Mammary epithelial cell (primary cell): ENCODE data around the gene PREX1.

Source experiments
- EZH2 ChIP-seq: IDR thresholded peaks from 2 replicates; pipeline ENCODE4 v1.6.1; 2012; ENCODE audit warnings: low read length, inconsistent platforms, borderline replicate concordance
- TF ChIP-seq, protein P1 (sequence below), 2 donors: IDR thresholded peaks in 1 of 2; conservative IDR thresholded peaks in 1 of 2; 2 replicates each; pipeline ENCODE4 v1.5.1; 2011 to 2012; ENCODE audit warnings: inconsistent platforms in 2 of 2, low read length in 2 of 2, mild to moderate bottlenecking in 2 of 2, control low read depth in 1 of 2, low read depth in 1 of 2; ENCODE audit not compliant: insufficient read depth in 1 of 2; ENCODE audit errors: extremely low read depth in 1 of 2

- TF ChIP-seq, protein P1, sequence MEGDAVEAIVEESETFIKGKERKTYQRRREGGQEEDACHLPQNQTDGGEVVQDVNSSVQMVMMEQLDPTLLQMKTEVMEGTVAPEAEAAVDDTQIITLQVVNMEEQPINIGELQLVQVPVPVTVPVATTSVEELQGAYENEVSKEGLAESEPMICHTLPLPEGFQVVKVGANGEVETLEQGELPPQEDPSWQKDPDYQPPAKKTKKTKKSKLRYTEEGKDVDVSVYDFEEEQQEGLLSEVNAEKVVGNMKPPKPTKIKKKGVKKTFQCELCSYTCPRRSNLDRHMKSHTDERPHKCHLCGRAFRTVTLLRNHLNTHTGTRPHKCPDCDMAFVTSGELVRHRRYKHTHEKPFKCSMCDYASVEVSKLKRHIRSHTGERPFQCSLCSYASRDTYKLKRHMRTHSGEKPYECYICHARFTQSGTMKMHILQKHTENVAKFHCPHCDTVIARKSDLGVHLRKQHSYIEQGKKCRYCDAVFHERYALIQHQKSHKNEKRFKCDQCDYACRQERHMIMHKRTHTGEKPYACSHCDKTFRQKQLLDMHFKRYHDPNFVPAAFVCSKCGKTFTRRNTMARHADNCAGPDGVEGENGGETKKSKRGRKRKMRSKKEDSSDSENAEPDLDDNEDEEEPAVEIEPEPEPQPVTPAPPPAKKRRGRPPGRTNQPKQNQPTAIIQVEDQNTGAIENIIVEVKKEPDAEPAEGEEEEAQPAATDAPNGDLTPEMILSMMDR (conservative IDR thresholded peaks at IDR 0.05 in 1 of 2, IDR thresholded peaks at IDR 0.05 in 1 of 2; ENCODE audit: extremely low read depth in 1 of 2, insufficient read depth in 1 of 2, low read depth in 1 of 2, low read length in 2 of 2), result no peak
- no peak for TF ChIP-seq EZH2
Measured at GRCh38 chr20:48722002-48722731, 105.6 kb downstream of the PREX1 start.
